Measurements from ENCODE around the gene FTSJ1.

FTSJ1 gene

DNA sequence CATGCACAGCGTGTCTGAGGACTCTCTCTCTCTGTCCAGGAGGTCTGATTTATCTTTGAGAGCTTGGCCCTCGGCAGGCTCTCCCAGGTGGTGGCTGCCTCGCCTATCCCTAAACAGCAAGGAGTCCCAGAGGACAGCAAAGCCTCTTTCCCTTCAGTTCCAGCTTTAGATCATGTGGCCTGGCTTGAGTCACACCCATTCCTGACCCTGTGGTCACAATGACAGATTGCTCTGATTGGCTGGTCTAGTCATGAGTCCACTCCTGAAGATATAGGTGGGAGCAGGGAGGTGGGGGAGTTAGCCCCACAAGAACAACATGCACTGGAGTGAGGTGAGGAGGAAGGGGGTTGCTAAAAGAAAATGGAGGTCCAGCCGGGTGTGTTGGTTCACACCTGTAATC, 20.7 kb downstream of the FTSJ1 start:
- no peaks in the 10 kb centered on the region for H3K79me2 ChIP-seq (ENCODE audit: insufficient read depth, low read length)
- DNase-seq = no peak

GRCh38 chrX:48497871-48498270, 21.9 kb downstream of the FTSJ1 start:
- no peak overlapping the region for H3K4me2 ChIP-seq (ENCODE audit: insufficient read depth, low read length)
- H3K9ac ChIP-seq (ENCODE audit: low read depth, low read length) = no peak overlapping the region
- no peaks in the 10 kb centered on the region for H3K9me3 ChIP-seq (ENCODE audit: insufficient read depth, low read length, severe bottlenecking)
- no peaks in the 10 kb centered on the region for H3K79me2 ChIP-seq (ENCODE audit: insufficient read depth, low read length)
- no peak overlapping the region for H3K4me3 ChIP-seq (ENCODE audit: low read depth in 1 of 2, low read length in 2 of 2)
- H3K36me3 ChIP-seq (ENCODE audit: insufficient read depth, low read length) = no peaks in the 10 kb centered on the region
- H3K27ac ChIP-seq (ENCODE audit: low read length) = no peak overlapping the region
- no peak for ATAC-seq (ENCODE audit: insufficient read depth, low read depth)
- TF ChIP-seq, protein P1, sequence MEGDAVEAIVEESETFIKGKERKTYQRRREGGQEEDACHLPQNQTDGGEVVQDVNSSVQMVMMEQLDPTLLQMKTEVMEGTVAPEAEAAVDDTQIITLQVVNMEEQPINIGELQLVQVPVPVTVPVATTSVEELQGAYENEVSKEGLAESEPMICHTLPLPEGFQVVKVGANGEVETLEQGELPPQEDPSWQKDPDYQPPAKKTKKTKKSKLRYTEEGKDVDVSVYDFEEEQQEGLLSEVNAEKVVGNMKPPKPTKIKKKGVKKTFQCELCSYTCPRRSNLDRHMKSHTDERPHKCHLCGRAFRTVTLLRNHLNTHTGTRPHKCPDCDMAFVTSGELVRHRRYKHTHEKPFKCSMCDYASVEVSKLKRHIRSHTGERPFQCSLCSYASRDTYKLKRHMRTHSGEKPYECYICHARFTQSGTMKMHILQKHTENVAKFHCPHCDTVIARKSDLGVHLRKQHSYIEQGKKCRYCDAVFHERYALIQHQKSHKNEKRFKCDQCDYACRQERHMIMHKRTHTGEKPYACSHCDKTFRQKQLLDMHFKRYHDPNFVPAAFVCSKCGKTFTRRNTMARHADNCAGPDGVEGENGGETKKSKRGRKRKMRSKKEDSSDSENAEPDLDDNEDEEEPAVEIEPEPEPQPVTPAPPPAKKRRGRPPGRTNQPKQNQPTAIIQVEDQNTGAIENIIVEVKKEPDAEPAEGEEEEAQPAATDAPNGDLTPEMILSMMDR (IDR thresholded peaks at IDR 0.05; ENCODE audit: borderline replicate concordance, extremely low read depth, low read length, poor library complexity, severe bottlenecking) = no peak
- no peak for TF ChIP-seq EZH2 (IDR thresholded peaks at IDR 0.05; ENCODE audit: borderline replicate concordance, low read depth, low read length, severe bottlenecking)
- H2AFZ ChIP-seq (ENCODE audit: low read depth, low read length) = no peak overlapping the region
- no peaks in the 10 kb centered on the region for H3K4me1 ChIP-seq (ENCODE audit: insufficient read depth, low read length)
- H3K27me3 ChIP-seq (ENCODE audit: insufficient read depth, low read length, poor library complexity) = no peaks in the 10 kb centered on the region
- no peaks in the 10 kb centered on the region for H4K20me1 ChIP-seq (ENCODE audit: insufficient read depth, low read length)
- DNase-seq = no peak

More for the DNA sequence above, 20.7 kb downstream of the FTSJ1 start:
- Histone ChIP-seq H3K4me3 (ENCODE audit: low read depth in 1 of 2, low read length in 2 of 2) (no peak overlapping the region), H3K4me1 (ENCODE audit: insufficient read depth, low read length) (no peaks in the 10 kb centered on the region), H4K20me1 (ENCODE audit: insufficient read depth, low read length) (no peaks in the 10 kb centered on the region), H2AFZ (ENCODE audit: low read depth, low read length) (no peak overlapping the region), H3K27me3 (ENCODE audit: insufficient read depth, low read length, poor library complexity) (no peaks in the 10 kb centered on the region), H3K9ac (ENCODE audit: low read depth, low read length) (no peak overlapping the region), H3K4me2 (ENCODE audit: insufficient read depth, low read length) (no peak overlapping the region), H3K27ac (ENCODE audit: low read length) (no peak overlapping the region), H3K36me3 (ENCODE audit: insufficient read depth, low read length) (no peaks in the 10 kb centered on the region), H3K9me3 (ENCODE audit: insufficient read depth, low read length, severe bottlenecking) (no peaks in the 10 kb centered on the region)
- no peak for ATAC-seq (ENCODE audit: insufficient read depth, low read depth)
- TF ChIP-seq EZH2 (IDR thresholded peaks at IDR 0.05; ENCODE audit: borderline replicate concordance, low read depth, low read length, severe bottlenecking) = no peak

DNA sequence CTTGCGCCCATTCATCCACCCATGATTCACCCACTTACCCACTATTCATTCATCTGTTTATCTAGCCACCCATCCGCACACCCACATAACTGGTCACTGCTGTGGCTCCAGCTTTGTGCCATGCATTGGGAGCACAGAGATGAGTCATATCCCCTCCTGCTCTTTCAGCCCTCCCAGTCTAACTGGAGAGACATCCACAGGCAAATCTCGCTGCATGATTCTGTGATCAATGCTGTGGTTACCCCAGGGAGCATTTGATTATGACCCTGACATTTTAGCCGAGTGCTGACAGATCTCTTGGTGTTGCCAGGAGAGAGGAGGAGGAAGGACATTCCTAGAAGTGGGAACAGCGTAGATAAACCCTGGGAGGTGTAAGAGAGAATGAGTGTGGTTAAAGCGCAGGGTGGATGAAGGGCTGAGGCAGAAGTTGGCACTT, 22.4 kb downstream of the FTSJ1 start:
- TF ChIP-seq, protein P1 (IDR thresholded peaks at IDR 0.05; ENCODE audit: borderline replicate concordance, extremely low read depth, low read length, poor library complexity, severe bottlenecking) = no peak
- TF ChIP-seq EZH2 (IDR thresholded peaks at IDR 0.05; ENCODE audit: borderline replicate concordance, low read depth, low read length, severe bottlenecking) = no peak
- Histone ChIP-seq H3K36me3 (ENCODE audit: insufficient read depth, low read length) (no peaks in the 10 kb centered on the region), H3K4me3 (ENCODE audit: low read depth in 1 of 2, low read length in 2 of 2) (no peak overlapping the region), H3K4me2 (ENCODE audit: insufficient read depth, low read length) (no peak overlapping the region), H3K79me2 (ENCODE audit: insufficient read depth, low read length) (no peaks in the 10 kb centered on the region), H3K27me3 (ENCODE audit: insufficient read depth, low read length, poor library complexity) (no peaks in the 10 kb centered on the region), H3K27ac (ENCODE audit: low read length) (no peak overlapping the region), H4K20me1 (ENCODE audit: insufficient read depth, low read length) (no peaks in the 10 kb centered on the region), H2AFZ (ENCODE audit: low read depth, low read length) (no peak overlapping the region), H3K9ac (ENCODE audit: low read depth, low read length) (no peak overlapping the region), H3K9me3 (ENCODE audit: insufficient read depth, low read length, severe bottlenecking) (no peaks in the 10 kb centered on the region), H3K4me1 (ENCODE audit: insufficient read depth, low read length) (no peaks in the 10 kb centered on the region)
- DNase-seq (no peak), ATAC-seq (ENCODE audit: insufficient read depth, low read depth) (no peak)

DNA sequence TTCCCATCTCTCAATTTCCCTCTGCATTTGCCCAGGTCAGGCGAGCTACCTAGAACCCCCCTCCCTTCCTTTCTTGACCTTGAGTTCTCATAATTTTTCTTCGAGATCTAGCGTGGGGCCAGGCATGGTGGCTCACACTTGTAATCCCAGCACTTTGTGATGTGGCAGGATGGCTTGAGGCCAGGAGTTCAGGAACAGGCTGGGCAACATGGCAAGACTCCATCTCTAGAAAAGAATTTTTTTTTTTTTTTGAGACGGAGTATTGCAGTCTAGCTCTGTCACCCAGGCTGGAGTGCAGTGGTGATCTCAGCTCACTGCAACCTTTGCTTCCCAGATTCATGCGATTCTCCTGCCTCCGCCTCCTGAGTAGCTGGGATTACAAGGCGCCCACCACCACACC, 28.3 kb downstream of the FTSJ1 start:
- no peak for ATAC-seq (ENCODE audit: insufficient read depth, low read depth)
- DNase-seq = no peak
- Histone ChIP-seq H4K20me1 (ENCODE audit: insufficient read depth, low read length) (no peaks in the 10 kb centered on the region), H3K27me3 (ENCODE audit: insufficient read depth, low read length, poor library complexity) (no peaks in the 10 kb centered on the region), H3K9me3 (ENCODE audit: insufficient read depth, low read length, severe bottlenecking) (no peaks in the 10 kb centered on the region), H2AFZ (ENCODE audit: low read depth, low read length) (no peak overlapping the region), H3K4me1 (ENCODE audit: insufficient read depth, low read length) (peaks cover 8% of the 10 kb centered on the region; the same call in 1 of the 2 replicates), H3K4me3 (ENCODE audit: low read depth in 1 of 2, low read length in 2 of 2) (no peak overlapping the region), H3K36me3 (ENCODE audit: insufficient read depth, low read length) (no peaks in the 10 kb centered on the region), H3K9ac (ENCODE audit: low read depth, low read length) (no peak overlapping the region), H3K4me2 (ENCODE audit: insufficient read depth, low read length) (no peak overlapping the region), H3K79me2 (ENCODE audit: insufficient read depth, low read length) (no peaks in the 10 kb centered on the region), H3K27ac (ENCODE audit: low read length) (no peak overlapping the region)
- no peak for TF ChIP-seq EZH2 (IDR thresholded peaks at IDR 0.05; ENCODE audit: borderline replicate concordance, low read depth, low read length, severe bottlenecking)
- TF ChIP-seq, protein P1 (IDR thresholded peaks at IDR 0.05; ENCODE audit: borderline replicate concordance, extremely low read depth, low read length, poor library complexity, severe bottlenecking) = no peak

All from DND-41 (cell line).